H9 (cell line): ENCODE measurements around the gene CNDP1. TPM values are rescaled to one million over a fixed set of nuclear protein-coding genes. Genes with fewer than 3 reads are reported as not detected.

Experiments
- DNase-seq: peaks from one replicate; pipeline ENCODE4 v3.0.0-alpha.2; 2017
- H2AFZ ChIP-seq: one replicate; pipeline ENCODE4 v1.6.1; 2013; ENCODE audit warnings: mild to moderate bottlenecking, low read length, control low read depth, moderate library complexity
- H2AK5ac ChIP-seq: 2 replicates; pipeline ENCODE4 v1.6.1; 2013; ENCODE audit warnings: low read length, control low read depth, mixed read lengths; ENCODE audit not compliant: insufficient read length
- H2BK120ac ChIP-seq: one replicate; pipeline ENCODE4 v1.6.1; 2013; ENCODE audit warnings: low read depth, mild to moderate bottlenecking, low read length, control low read depth, inconsistent platforms; ENCODE audit not compliant: poor library complexity, severe bottlenecking
- H2BK12ac ChIP-seq: 2 replicates; pipeline ENCODE4 v1.6.1; 2013; ENCODE audit warnings: low read length, control low read depth, mixed read lengths, low read depth; ENCODE audit not compliant: insufficient read length
- H2BK15ac ChIP-seq: 2 replicates; pipeline ENCODE4 v1.6.1; 2013; ENCODE audit warnings: low read depth, low read length, control low read depth
- H2BK20ac ChIP-seq: one replicate; pipeline ENCODE4 v1.6.1; 2013; ENCODE audit warnings: low read depth, mild to moderate bottlenecking, low read length, control low read depth, inconsistent platforms; ENCODE audit not compliant: poor library complexity, severe bottlenecking
- H2BK5ac ChIP-seq: 2 replicates; pipeline ENCODE4 v1.6.1; 2013; ENCODE audit warnings: low read length, control low read depth, mixed read lengths; ENCODE audit not compliant: insufficient read length
- H3K14ac ChIP-seq: 2 replicates; pipeline ENCODE4 v1.6.1; 2013; ENCODE audit warnings: low read length, control low read depth; ENCODE audit not compliant: insufficient read depth
- H3K18ac ChIP-seq: 2 replicates; pipeline ENCODE4 v1.6.1; 2013; ENCODE audit warnings: low read depth, mild to moderate bottlenecking, mixed read lengths, low read length, control low read depth; ENCODE audit not compliant: insufficient read length
- H3K23ac ChIP-seq: 2 replicates; pipeline ENCODE4 v1.6.1; 2013; ENCODE audit warnings: low read length, control low read depth, mixed read lengths, low read depth; ENCODE audit not compliant: insufficient read length
- H3K23me2 ChIP-seq: 2 replicates; pipeline ENCODE4 v1.6.1; 2013; ENCODE audit warnings: low read depth, mild to moderate bottlenecking, mixed read lengths, low read length, control low read depth; ENCODE audit not compliant: insufficient read length, poor library complexity, severe bottlenecking
- H3K27ac ChIP-seq: 2 replicates; pipeline ENCODE4 v1.5.1; 2013; ENCODE audit warnings: low read length, control low read depth, mixed read lengths, low read depth; ENCODE audit not compliant: insufficient read length
- H3K27me3 ChIP-seq: 2 replicates; pipeline ENCODE4 v1.6.1; 2013; ENCODE audit warnings: low read length, control low read depth, inconsistent platforms; ENCODE audit not compliant: insufficient read depth
- H3K4ac ChIP-seq: 2 replicates; pipeline ENCODE4 v1.6.1; 2013; ENCODE audit warnings: low read depth, mild to moderate bottlenecking, control low read depth, inconsistent platforms, low read length, moderate library complexity
- H3K4me1 ChIP-seq: 2 replicates; pipeline ENCODE4 v1.6.1; 2013; ENCODE audit warnings: low read length, control low read depth, inconsistent platforms; ENCODE audit not compliant: insufficient read depth
- H3K4me2 ChIP-seq: 2 replicates; pipeline ENCODE4 v1.6.1; 2013; ENCODE audit warnings: low read length, control low read depth, mixed read lengths; ENCODE audit not compliant: insufficient read length, insufficient read depth
- H3K56ac ChIP-seq: 2 replicates; pipeline ENCODE4 v1.6.1; 2013; ENCODE audit warnings: low read depth, mild to moderate bottlenecking, mixed read lengths, low read length, control low read depth; ENCODE audit not compliant: insufficient read length
- H3K79me1 ChIP-seq: 2 replicates; pipeline ENCODE4 v1.6.1; 2013; ENCODE audit warnings: low read depth, mild to moderate bottlenecking, moderate library complexity, low read length, control low read depth, inconsistent platforms; ENCODE audit not compliant: insufficient read depth, poor library complexity, severe bottlenecking
- H3K79me2 ChIP-seq: 2 replicates; pipeline ENCODE4 v1.6.1; 2013; ENCODE audit warnings: low read length, control low read depth, inconsistent platforms; ENCODE audit not compliant: insufficient read depth
- H3K9ac ChIP-seq: 2 replicates; pipeline ENCODE4 v1.6.1; 2013; ENCODE audit warnings: low read length, control low read depth, mixed read lengths; ENCODE audit not compliant: insufficient read length; ENCODE audit errors: extremely low read depth
- H3K9me3 ChIP-seq: one replicate; pipeline ENCODE4 v1.6.1; 2013; ENCODE audit warnings: low read depth, low read length, inconsistent platforms; ENCODE audit not compliant: control insufficient read depth
- H3T11ph ChIP-seq: one replicate; pipeline ENCODE4 v1.6.1; 2013; ENCODE audit warnings: mild to moderate bottlenecking, low read length, control low read depth, inconsistent platforms
- H4K20me1 ChIP-seq: one replicate; pipeline ENCODE4 v1.6.1; 2013; ENCODE audit not compliant: control insufficient read depth, insufficient read length, insufficient read depth
- H4K5ac ChIP-seq: 2 replicates; pipeline ENCODE4 v1.6.1; 2013; ENCODE audit warnings: low read depth, mild to moderate bottlenecking, mixed read lengths, low read length, control low read depth; ENCODE audit not compliant: insufficient read length
- H4K8ac ChIP-seq: replicated peaks from 2 replicates; pipeline ENCODE4 v1.6.1; 2013; ENCODE audit warnings: low read length, control low read depth, mixed read lengths, low read depth; ENCODE audit not compliant: insufficient read length
- H4K91ac ChIP-seq: 2 replicates; pipeline ENCODE4 v1.6.1; 2013; ENCODE audit warnings: low read depth, mild to moderate bottlenecking, moderate library complexity, mixed read lengths, low read length, control low read depth; ENCODE audit not compliant: insufficient read length
- H3K27ac Mint-ChIP-seq, 3 experiments: 2 replicates in 2 of 3; 3 replicates in 1 of 3; pipeline ENCODE4 v1.8.0; 2020 to 2021; ENCODE audit warnings: mixed read lengths in 3 of 3, mild to moderate bottlenecking in 1 of 3, moderate library complexity in 1 of 3
- H3K27me3 Mint-ChIP-seq: 2 replicates; pipeline ENCODE4 v1.8.0; 2021; ENCODE audit warnings: low read depth, mild to moderate bottlenecking, moderate library complexity, mixed read lengths
- H3K36me3 Mint-ChIP-seq, 3 experiments: 2 replicates in 2 of 3; 3 replicates in 1 of 3; pipeline ENCODE4 v1.8.0; 2020 to 2021; ENCODE audit warnings: low read depth in 3 of 3, mixed read lengths in 3 of 3; ENCODE audit not compliant: insufficient read depth in 1 of 3
- H3K4me1 Mint-ChIP-seq, 2 experiments: 2 replicates each; pipeline ENCODE4 v1.8.0; 2020; ENCODE audit warnings: mixed read lengths in 2 of 2
- H3K4me3 Mint-ChIP-seq, 2 experiments: 2 replicates in 1 of 2; 3 replicates in 1 of 2; pipeline ENCODE4 v1.8.0; 2020 to 2021; ENCODE audit warnings: mild to moderate bottlenecking in 2 of 2, mixed read lengths in 2 of 2, moderate library complexity in 1 of 2
- H3K9me3 Mint-ChIP-seq, 2 experiments: 2 replicates in 1 of 2; 3 replicates in 1 of 2; pipeline ENCODE4 v1.8.0; 2020; ENCODE audit warnings: mild to moderate bottlenecking in 2 of 2, mixed read lengths in 2 of 2, moderate library complexity in 1 of 2
- WGBS: extraction: QIAGEN DNeasy Blood & Tissue Kit; methylation state at CpG from one replicate; pipeline ENCODE4 v1.1.7; 2013; ENCODE audit warnings: missing lambda C conversion rate, low lambda C conversion rate, mixed read lengths; ENCODE audit not compliant: insufficient read length; ENCODE audit errors: extremely low coverage; 5-methylcytosine and 5-hydroxymethylcytosine counted together
- total RNA-seq: library from RNA; stranded (reverse); gene quantifications from 2 replicates; pipeline ENCODE4 v1.2.1, GENCODE V29; 2021
- TF ChIP-seq, protein P1 (sequence below): fragments of 200-600 bp; sonication (generic); conservative IDR thresholded peaks from 3 replicates; pipeline ENCODE4 v1.8.0; 2021; ENCODE audit warnings: antibody characterized with exemption, mild to moderate bottlenecking

Gene CNDP1
- total RNA-seq, 1 experiment from 2014 or later: not detected

DNA sequence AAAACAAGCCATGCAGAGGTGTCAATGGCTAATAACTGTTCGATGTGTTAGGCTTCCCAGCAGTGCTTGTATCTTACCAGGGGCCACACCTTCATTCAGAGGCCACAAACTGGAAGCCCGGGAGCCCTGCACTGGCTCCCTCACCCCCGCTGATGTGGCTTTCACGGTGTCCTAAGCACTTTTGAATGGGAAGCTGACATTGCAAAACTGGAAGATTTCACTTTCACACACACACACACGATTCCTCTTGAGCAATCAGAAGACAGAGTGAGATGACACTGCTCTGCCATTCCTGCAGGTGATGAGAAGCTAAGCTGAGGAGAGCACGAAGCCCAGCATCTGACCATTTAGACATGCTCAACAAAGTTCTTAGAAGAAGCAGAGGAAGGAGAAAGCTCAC lies 54.7 kb downstream of the CNDP1 start:
- H3K4ac ChIP-seq: no peak overlapping the region
- no peak overlapping the region for H2AK5ac ChIP-seq
- no peak overlapping the region for H2AFZ ChIP-seq
- Mint-ChIP-seq H3K4me1 (no peaks in the 10 kb centered on the region), H3K36me3 (peaks cover 0 to 15% (median 8%) of the 10 kb centered on the region in 3 experiments; a peak in 5 of 7 replicates), H3K27me3 (peaks cover 31% of the 10 kb centered on the region), H3K9me3 (no peaks in the 10 kb centered on the region), H3K27ac (no peak overlapping the region), H3K4me3 (no peak overlapping the region)
- H4K5ac ChIP-seq: no peak overlapping the region
- no CpG with 5 or more reads among the region's 6 CpGs for WGBS
- no peaks in the 10 kb centered on the region for H4K20me1 ChIP-seq
- H3K14ac ChIP-seq: no peak overlapping the region
- no peak overlapping the region for H2BK120ac ChIP-seq
- DNase-seq: no peak
- no peak overlapping the region for H3K9ac ChIP-seq
- no peaks in the 10 kb centered on the region for H3K9me3 ChIP-seq
- no peak overlapping the region for H3K27ac ChIP-seq
- TF ChIP-seq, protein P1, sequence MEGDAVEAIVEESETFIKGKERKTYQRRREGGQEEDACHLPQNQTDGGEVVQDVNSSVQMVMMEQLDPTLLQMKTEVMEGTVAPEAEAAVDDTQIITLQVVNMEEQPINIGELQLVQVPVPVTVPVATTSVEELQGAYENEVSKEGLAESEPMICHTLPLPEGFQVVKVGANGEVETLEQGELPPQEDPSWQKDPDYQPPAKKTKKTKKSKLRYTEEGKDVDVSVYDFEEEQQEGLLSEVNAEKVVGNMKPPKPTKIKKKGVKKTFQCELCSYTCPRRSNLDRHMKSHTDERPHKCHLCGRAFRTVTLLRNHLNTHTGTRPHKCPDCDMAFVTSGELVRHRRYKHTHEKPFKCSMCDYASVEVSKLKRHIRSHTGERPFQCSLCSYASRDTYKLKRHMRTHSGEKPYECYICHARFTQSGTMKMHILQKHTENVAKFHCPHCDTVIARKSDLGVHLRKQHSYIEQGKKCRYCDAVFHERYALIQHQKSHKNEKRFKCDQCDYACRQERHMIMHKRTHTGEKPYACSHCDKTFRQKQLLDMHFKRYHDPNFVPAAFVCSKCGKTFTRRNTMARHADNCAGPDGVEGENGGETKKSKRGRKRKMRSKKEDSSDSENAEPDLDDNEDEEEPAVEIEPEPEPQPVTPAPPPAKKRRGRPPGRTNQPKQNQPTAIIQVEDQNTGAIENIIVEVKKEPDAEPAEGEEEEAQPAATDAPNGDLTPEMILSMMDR: no peak
- no peak overlapping the region for H2BK15ac ChIP-seq
- H3K79me1 ChIP-seq: no peaks in the 10 kb centered on the region
- H2BK12ac ChIP-seq: no peak overlapping the region
- H2BK20ac ChIP-seq: no peak overlapping the region
- no peak overlapping the region for H3K23ac ChIP-seq
- no peak overlapping the region for H4K91ac ChIP-seq
- no peak overlapping the region for H3K4me2 ChIP-seq
- H3K23me2 ChIP-seq: no peaks in the 10 kb centered on the region
- H3K79me2 ChIP-seq: no peaks in the 10 kb centered on the region
- no peaks in the 10 kb centered on the region for H3K4me1 ChIP-seq
- H3K27me3 ChIP-seq: no peaks in the 10 kb centered on the region
- H3K56ac ChIP-seq: no peak overlapping the region
- H2BK5ac ChIP-seq: no peak overlapping the region
- H3T11ph ChIP-seq: no peak overlapping the region
- H4K8ac ChIP-seq: no peak overlapping the region
- H3K18ac ChIP-seq: no peak overlapping the region
